HUES64 (cell line): ENCODE measurements around the gene KARS1. TPM values are rescaled to one million over a fixed set of nuclear protein-coding genes. Genes with fewer than 3 reads are reported as not detected.

Experiments
- H3K27ac ChIP-seq: 2 replicates; pipeline ENCODE4 v1.7.0; 2013; ENCODE audit warnings: low read depth, low read length, inconsistent platforms
- H3K27me3 ChIP-seq: 2 replicates; pipeline ENCODE4 v1.6.1; 2013; ENCODE audit warnings: mild to moderate bottlenecking, low read length; ENCODE audit not compliant: insufficient read depth
- H3K36me3 ChIP-seq: 2 replicates; pipeline ENCODE4 v1.6.1; 2013; ENCODE audit warnings: mild to moderate bottlenecking, low read length; ENCODE audit not compliant: insufficient read depth
- H3K4me1 ChIP-seq: 2 replicates; pipeline ENCODE4 v1.6.1; 2013; ENCODE audit warnings: mild to moderate bottlenecking, low read length, moderate library complexity; ENCODE audit not compliant: insufficient read depth
- H3K4me3 ChIP-seq: 2 replicates; pipeline ENCODE4 v1.5.1; 2013; ENCODE audit warnings: mild to moderate bottlenecking, low read length, moderate library complexity
- H3K9ac ChIP-seq: 2 replicates; pipeline ENCODE4 v1.6.1; 2013; ENCODE audit warnings: mild to moderate bottlenecking, low read depth, low read length
- H3K9me3 ChIP-seq: 2 replicates; pipeline ENCODE4 v1.6.1; 2013; ENCODE audit warnings: low read depth, low read length; ENCODE audit not compliant: insufficient read depth
- WGBS: fragments of 150-250, 120-280 bp; methylation state at CpG from one replicate; pipeline ENCODE4 v1.1.7; 2013; ENCODE audit warnings: missing lambda C conversion rate; 5-methylcytosine and 5-hydroxymethylcytosine counted together
- polyA plus RNA-seq, 2 experiments: library from polyadenylated mRNA; stranded (reverse); fragments of 50-300 nt; gene quantifications; one replicate each; pipeline ENCODE4 v1.2.3, GENCODE V29; 2013

KARS1 gene
- 165 TPM for polyA plus RNA-seq (2013, experiment 1 of 2)
- 172 TPM for polyA plus RNA-seq (2013, experiment 2 of 2)

DNA sequence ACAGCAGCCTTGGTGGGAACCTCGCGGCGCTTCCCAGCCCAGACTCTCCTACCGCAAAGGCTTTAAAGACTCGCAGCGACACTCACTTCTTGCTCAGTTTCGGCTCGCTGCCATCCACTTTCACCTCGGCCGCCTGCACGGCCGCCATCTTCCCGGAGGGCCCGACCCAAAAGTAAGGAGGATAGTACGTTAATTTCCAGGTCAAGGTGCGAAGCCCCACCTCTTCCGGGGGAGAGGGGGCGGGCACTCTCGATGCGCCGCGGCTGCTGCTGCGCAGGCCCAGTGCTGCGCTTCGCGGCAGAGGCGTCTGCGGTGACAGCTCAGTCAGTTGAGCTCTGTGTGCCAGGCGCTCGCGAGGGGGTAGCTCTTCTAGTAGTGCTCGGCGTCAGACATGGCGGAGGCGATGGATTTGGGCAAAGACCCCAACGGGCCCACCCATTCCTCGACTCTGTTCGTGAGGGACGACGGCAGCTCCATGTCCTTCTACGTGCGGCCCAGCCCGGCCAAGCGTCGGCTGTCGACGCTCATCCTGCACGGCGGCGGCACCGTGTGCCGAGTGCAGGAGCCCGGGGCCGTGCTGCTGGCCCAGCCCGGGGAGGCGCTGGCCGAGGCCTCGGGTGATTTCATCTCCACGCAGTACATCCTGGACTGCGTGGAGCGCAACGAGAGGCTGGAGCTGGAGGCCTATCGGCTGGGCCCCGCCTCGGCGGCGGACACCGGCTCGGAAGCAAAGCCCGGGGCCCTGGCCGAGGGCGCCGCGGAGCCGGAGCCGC, at the start of gene KARS1, which contains the start of gene TERF2IP:
TSS of gene KARS1 (minus strand) at position 174 of the 773 bp plus-strand sequence. CDS start at position 148, 26 bp downstream.
TSS of gene TERF2IP (plus strand) at position 282 of the 773 bp plus-strand sequence. CDS start at position 392, 110 bp downstream.
- Histone ChIP-seq H3K27ac (peak within 1 kb of the TSS; percentile 81), H3K4me1 (peaks cover 8% of the 10 kb centered on the region), H3K9ac (peak within 1 kb of the TSS; percentile 94), H3K36me3 (peaks cover 32% of the 10 kb centered on the region), H3K27me3 (no peaks in the 10 kb centered on the region), H3K9me3 (no peaks in the 10 kb centered on the region), H3K4me3 (peak within 1 kb of the TSS; percentile 99)
- WGBS: under 1% methylated on average over 76 of the region's 76 CpGs

DNA sequence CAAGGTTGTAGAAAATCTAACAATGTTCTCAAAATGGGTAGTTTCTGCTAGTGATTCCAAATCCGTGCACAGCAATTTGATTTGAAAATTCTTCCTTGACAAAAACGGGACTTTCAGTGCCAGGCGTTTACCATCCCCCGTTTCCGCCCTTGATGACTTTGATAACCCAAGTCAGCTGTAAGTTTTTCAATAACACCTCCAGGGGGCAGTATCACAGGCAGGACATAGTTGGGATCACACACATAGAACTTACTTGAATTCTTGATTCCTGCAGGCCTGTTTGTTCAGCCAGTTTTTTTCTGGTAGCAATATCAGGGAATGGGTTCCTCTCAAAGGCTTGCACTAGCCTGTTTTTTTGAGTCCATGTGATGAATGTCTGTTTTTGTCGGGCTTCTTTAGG, 48.2 kb upstream of the KARS1 start:
- 88% methylated on average over 6 of the region's 6 CpGs for WGBS

DNA sequence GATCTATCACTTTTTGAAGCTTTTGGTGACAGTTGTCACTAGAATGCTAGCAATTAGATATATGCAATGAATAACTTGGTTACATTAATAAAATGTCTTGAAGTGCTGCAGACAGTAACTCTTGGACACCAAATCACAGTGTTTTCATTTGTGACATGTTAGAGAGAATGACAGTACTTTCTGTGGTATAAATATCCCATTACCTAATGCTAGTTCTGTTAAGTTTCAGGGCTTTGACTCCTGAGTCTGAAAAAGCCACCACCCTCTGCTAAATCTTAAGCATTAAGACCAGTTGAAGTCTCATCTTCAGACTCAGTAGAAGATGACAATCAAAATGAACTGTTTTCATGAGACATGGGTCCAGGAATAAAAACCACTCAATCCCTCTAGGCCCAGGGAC, 39.9 kb upstream of the KARS1 start:
- Histone ChIP-seq H3K4me1 (no peaks in the 10 kb centered on the region), H3K36me3 (no peaks in the 10 kb centered on the region), H3K27me3 (no peaks in the 10 kb centered on the region), H3K4me3 (no peak overlapping the region), H3K27ac (no peak overlapping the region), H3K9me3 (peaks cover 55% of the 10 kb centered on the region), H3K9ac (no peak overlapping the region)

More for the DNA sequence above, 48.2 kb upstream of the KARS1 start:
- Histone ChIP-seq H3K4me1 (no peaks in the 10 kb centered on the region), H3K4me3 (no peak overlapping the region), H3K9ac (no peak overlapping the region), H3K27ac (no peak overlapping the region), H3K27me3 (no peaks in the 10 kb centered on the region), H3K9me3 (0 out of 2 replicates have a peak, but pooled peaks cover under 1% of the 10 kb centered on the region), H3K36me3 (no peaks in the 10 kb centered on the region)

DNA sequence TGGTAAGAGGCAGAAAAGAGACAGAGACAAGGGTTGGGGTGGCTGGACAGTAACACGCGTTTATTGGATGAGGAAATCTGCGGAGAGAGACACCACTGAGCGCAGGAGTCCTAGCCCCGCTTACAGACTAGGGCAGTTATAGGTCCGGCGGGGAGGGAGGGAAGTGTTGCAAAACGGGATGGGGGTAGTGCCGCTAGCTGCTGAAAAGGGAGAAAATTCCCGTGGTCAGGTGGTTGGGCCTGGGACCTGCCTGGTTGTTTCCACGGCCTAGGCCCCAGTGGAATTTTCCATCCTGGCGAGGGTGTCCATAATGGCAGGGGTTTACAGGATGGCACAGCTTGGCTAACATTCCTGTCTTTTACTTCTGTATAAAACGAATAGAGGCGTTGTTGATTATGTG, 34.8 kb upstream of the KARS1 start:
- 89% methylated on average over 14 of the region's 14 CpGs for WGBS
- Histone ChIP-seq H3K4me3 (no peak overlapping the region), H3K27ac (no peak overlapping the region), H3K27me3 (no peaks in the 10 kb centered on the region), H3K9me3 (peaks cover 35% of the 10 kb centered on the region), H3K4me1 (no peaks in the 10 kb centered on the region), H3K9ac (no peak overlapping the region), H3K36me3 (no peaks in the 10 kb centered on the region)

DNA sequence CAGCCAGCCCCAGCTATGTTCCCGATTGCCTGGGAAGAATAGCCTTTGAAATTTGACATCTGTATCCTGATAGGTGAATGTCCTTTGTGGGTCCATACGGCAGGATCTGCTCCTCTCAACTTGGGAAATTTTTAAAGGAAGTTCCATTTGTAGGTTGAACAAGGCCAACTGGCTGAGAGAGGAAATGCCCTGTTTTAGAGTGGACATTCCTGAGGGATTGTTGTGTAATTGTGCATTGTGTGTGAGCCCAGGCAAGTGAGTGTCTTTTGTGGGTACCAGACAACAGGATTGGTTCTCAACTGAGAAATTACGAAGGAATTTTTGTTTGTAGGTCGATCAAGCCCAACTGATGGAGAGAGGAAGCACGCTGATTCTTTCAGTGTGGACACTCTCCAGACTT, 31.9 kb upstream of the KARS1 start:
- no peaks in the 10 kb centered on the region for H3K36me3 ChIP-seq
- H3K4me3 ChIP-seq: no peak overlapping the region
- H3K27me3 ChIP-seq: no peaks in the 10 kb centered on the region
- H3K4me1 ChIP-seq: no peaks in the 10 kb centered on the region
- peaks cover 10% of the 10 kb centered on the region for H3K9me3 ChIP-seq
- WGBS: 90% methylated on average over 5 of the region's 5 CpGs
- H3K27ac ChIP-seq: no peak overlapping the region
- H3K9ac ChIP-seq: no peak overlapping the region

DNA sequence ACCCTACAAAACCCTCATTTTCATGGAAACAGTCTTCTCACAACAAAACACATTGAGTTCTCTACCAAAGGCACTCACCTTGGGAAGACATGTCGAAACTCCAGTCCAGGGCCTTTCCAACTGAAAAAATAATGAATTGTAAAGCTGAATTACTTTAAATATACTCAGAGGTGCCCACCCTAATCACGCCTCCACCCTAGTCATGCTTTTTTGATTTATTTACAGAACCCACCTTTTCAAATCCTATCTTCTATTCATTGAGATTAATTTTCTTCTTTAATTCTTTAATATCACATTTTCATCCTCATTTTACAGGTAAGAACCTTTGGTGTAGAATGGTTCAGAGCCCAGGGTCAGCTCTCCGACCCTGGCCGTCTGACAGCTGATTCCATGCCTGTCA, 29.4 kb upstream of the KARS1 start, which contains the start of gene CPHXL2:
TSS of gene CPHXL2 (minus strand) at position 101 of the 400 bp plus-strand sequence. CDS start at position 91, 10 bp downstream.
- H3K27me3 ChIP-seq: no peaks in the 10 kb centered on the region
- H3K9ac ChIP-seq: no peak within 1 kb of the TSS
- WGBS: 96% methylated on average over 4 of the region's 4 CpGs

DNA sequence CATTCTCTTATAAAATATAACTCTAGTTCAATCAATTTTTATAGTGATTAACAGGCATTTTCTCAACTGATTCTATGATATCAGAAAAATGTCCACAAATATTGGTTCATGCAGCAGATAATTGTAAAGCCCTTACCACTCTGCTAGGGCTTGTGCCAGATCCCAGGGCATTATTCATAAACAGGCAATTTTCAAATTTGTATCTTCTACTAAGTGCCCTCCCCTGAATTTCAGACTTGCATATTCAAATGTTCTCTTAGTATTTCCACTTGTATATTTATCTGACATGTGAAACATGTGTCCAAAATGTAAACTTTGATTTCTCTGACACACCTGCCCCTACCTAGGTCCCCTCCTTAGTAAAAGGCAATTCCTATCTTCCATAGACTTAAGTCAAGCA, 20.0 kb upstream of the KARS1 start:
- H3K4me1 ChIP-seq: no peaks in the 10 kb centered on the region
- no peak overlapping the region for H3K27ac ChIP-seq
- H3K27me3 ChIP-seq: no peaks in the 10 kb centered on the region

More for the DNA sequence above, 29.4 kb upstream of the KARS1 start, which contains the start of gene CPHXL2:
- no peaks in the 10 kb centered on the region for H3K4me1 ChIP-seq
- no peak within 1 kb of the TSS for H3K27ac ChIP-seq
- no peaks in the 10 kb centered on the region for H3K36me3 ChIP-seq
- no peaks in the 10 kb centered on the region for H3K9me3 ChIP-seq
- H3K4me3 ChIP-seq: no peak within 1 kb of the TSS

DNA sequence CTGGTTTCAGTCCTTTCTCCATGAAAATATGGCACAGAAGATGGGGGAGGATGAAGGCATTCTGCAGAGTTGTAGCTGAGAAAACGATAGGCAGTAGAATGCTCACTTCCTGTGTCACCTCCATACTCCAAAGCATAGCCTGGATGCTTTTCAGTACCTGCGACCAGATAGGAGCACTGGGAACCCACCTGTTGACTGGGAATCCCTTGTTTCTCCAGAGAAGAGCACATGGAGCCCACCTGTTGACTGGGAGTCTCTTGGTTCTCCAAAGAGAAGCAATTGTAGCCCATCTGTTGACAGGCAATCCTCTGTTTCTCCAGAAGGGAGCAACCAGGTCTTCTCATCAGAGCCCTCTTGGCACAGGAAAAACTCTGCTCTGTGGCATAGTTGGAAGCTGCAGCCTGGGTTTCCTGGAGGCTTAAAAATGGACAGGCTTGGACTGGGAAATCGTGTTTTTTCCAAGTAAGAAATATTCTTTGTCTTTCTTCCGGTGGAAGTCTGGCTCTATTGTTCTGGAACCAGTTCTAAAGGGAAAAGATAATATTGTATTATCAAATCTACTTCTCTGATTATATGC, 13.3 kb upstream of the KARS1 start:
- WGBS: 92% methylated on average over 4 of the region's 4 CpGs

More for the DNA sequence above, 20.0 kb upstream of the KARS1 start:
- Histone ChIP-seq H3K4me3 (no peak overlapping the region), H3K9me3 (no peaks in the 10 kb centered on the region), H3K9ac (no peak overlapping the region), H3K36me3 (no peaks in the 10 kb centered on the region)

DNA sequence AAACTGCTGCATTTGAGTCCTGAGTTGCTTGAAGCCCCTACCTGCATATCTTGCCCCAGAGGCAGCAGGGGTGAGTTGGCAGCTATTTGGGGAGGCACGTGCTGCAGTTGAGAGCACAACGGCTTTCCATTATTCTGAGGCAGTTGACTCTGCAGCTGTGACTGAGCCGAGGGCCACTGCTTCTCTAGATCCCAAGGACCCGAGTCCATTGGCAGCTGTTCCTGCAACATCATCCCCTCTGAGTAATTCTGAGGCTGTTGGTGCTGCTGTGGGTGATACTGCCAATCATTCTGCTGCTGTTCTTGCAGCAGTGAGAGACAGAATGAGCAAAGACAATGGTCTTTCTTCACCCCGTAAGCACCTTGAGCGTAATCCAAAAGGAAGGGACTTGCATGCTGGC, 12.9 kb upstream of the KARS1 start:
- WGBS: 94% methylated on average over 6 of the region's 6 CpGs
- no peak overlapping the region for H3K4me3 ChIP-seq
- H3K27ac ChIP-seq: no peak overlapping the region
- no peaks in the 10 kb centered on the region for H3K27me3 ChIP-seq
- no peak overlapping the region for H3K9ac ChIP-seq
- H3K9me3 ChIP-seq: no peaks in the 10 kb centered on the region
- no peaks in the 10 kb centered on the region for H3K4me1 ChIP-seq
- peaks cover 35% of the 10 kb centered on the region for H3K36me3 ChIP-seq

More for the DNA sequence above, 13.3 kb upstream of the KARS1 start:
- Histone ChIP-seq H3K4me1 (no peaks in the 10 kb centered on the region), H3K4me3 (no peak overlapping the region), H3K27ac (no peak overlapping the region), H3K36me3 (peaks cover 30% of the 10 kb centered on the region), H3K9me3 (no peaks in the 10 kb centered on the region), H3K9ac (no peak overlapping the region), H3K27me3 (no peaks in the 10 kb centered on the region)

DNA sequence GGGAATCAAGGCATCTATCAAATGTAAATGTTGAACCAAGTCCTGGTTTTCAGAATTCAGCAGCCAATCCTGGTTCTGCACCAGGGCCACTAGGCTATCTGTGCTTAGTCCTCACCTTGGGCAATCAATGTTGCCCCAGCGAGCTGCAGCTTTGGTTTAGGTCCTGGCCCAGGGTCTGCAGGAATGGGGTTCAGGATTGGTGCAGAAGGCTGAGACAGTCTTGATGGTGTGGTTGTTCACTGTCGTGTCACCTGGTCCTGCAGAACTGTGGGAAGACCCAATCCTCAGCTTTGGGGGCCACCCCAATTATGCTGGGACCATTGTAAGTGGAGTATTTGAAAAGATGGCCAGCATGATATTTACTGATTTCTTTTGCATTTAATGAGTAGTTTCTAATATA, 10.7 kb upstream of the KARS1 start:
- Histone ChIP-seq H3K36me3 (peaks cover 50% of the 10 kb centered on the region), H3K9ac (no peak overlapping the region), H3K4me1 (no peaks in the 10 kb centered on the region), H3K9me3 (no peaks in the 10 kb centered on the region), H3K4me3 (no peak overlapping the region), H3K27ac (no peak overlapping the region), H3K27me3 (no peaks in the 10 kb centered on the region)
- 94% methylated on average over 2 of the region's 2 CpGs for WGBS

DNA sequence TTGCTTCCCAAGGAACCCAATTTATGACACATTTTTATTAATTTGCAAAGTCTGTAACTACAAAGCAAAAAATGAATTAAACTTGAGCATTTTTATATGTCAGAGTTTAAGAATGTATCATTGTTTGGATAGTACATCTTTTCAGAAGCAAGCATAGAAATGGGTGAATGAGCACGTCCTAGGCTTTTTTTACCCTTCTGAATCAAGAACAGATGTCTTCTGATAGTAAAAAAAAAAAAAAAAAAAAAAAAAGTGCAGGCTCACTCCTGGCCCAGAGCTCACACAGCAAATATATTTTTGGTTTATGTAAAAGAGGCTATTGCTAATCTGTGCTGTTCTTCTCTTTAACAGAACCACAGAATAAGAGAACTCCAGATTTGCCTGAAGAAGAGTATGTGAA, 6.5 kb upstream of the KARS1 start:
- Histone ChIP-seq H3K27me3 (no peaks in the 10 kb centered on the region), H3K27ac (no peak overlapping the region), H3K4me1 (peaks cover 8% of the 10 kb centered on the region), H3K36me3 (peaks cover 50% of the 10 kb centered on the region), H3K9me3 (no peaks in the 10 kb centered on the region), H3K4me3 (no peak overlapping the region), H3K9ac (no peak overlapping the region)
- 100% methylated on average over 1 of the region's 1 CpG for WGBS
